ENCODE results near the gene TREX2. TPM values are rescaled to one million over a fixed set of nuclear protein-coding genes. Genes with fewer than 3 reads are reported as not detected.

The TREX2 gene
- total RNA-seq, 1 donor from 2014 or later: 0.80 TPM

GRCh38 chrX:153439977-153440376 is 5.9 kb downstream of the TREX2 start:
- TF ChIP-seq, protein P1, sequence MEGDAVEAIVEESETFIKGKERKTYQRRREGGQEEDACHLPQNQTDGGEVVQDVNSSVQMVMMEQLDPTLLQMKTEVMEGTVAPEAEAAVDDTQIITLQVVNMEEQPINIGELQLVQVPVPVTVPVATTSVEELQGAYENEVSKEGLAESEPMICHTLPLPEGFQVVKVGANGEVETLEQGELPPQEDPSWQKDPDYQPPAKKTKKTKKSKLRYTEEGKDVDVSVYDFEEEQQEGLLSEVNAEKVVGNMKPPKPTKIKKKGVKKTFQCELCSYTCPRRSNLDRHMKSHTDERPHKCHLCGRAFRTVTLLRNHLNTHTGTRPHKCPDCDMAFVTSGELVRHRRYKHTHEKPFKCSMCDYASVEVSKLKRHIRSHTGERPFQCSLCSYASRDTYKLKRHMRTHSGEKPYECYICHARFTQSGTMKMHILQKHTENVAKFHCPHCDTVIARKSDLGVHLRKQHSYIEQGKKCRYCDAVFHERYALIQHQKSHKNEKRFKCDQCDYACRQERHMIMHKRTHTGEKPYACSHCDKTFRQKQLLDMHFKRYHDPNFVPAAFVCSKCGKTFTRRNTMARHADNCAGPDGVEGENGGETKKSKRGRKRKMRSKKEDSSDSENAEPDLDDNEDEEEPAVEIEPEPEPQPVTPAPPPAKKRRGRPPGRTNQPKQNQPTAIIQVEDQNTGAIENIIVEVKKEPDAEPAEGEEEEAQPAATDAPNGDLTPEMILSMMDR (IDR thresholded peaks at IDR 0.05): no peak
- DNase-seq (no peak), ATAC-seq (no peak)
- Histone ChIP-seq H3K27me3 (ENCODE audit: low read depth) (no peaks in the 10 kb centered on the region), H3K4me1 (no peaks in the 10 kb centered on the region), H3K36me3 (no peaks in the 10 kb centered on the region), H3K9me3 (no peaks in the 10 kb centered on the region), H3K4me3 (no peak overlapping the region), H3K27ac (no peak overlapping the region)
- intact Hi-C loops (cut with DNase I): no loop called here

DNA sequence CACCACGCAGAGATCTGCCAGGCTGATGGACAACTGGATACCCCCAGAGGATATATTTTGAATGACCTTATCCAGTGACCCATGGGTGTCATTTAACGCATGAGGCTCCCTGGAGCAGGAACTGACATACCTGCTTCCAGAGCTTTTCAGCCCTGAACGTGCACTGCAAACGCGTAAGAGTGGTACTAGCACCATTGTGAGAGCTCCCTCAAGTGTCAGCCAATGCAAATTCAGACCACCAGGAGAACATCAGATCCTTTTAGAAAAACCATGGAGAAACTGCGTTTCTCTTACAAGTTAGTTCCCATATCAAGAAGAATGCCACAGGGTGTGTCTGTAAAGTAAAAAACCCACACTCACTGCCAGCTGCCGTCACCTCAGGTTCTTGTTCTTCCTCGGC is 7.3 kb downstream of the TREX2 start:
- no peak overlapping the region for H3K27ac ChIP-seq
- no peaks in the 10 kb centered on the region for H3K4me1 ChIP-seq
- no peak for ATAC-seq
- no peaks in the 10 kb centered on the region for H3K36me3 ChIP-seq
- no peak overlapping the region for H3K4me3 ChIP-seq
- H3K9me3 ChIP-seq: no peaks in the 10 kb centered on the region
- TF ChIP-seq, protein P1 (IDR thresholded peaks at IDR 0.05): no peak
- intact Hi-C loops (cut with DNase I): no loop called here
- DNase-seq: no peak
- H3K27me3 ChIP-seq (ENCODE audit: low read depth): no peaks in the 10 kb centered on the region

GRCh38 chrX:153435845-153436244 is 10.0 kb downstream of the TREX2 start:
- ATAC-seq (no peak), DNase-seq (no peak)
- TF ChIP-seq, protein P1 (IDR thresholded peaks at IDR 0.05): no peak
- intact Hi-C loops (cut with DNase I): no loop called here
- H3K36me3 ChIP-seq: no peaks in the 10 kb centered on the region
- no peaks in the 10 kb centered on the region for H3K4me1 ChIP-seq
- no peak overlapping the region for H3K27ac ChIP-seq
- no peaks in the 10 kb centered on the region for H3K27me3 ChIP-seq (ENCODE audit: low read depth)
- H3K9me3 ChIP-seq: no peaks in the 10 kb centered on the region
- H3K4me3 ChIP-seq: no peak overlapping the region

DNA sequence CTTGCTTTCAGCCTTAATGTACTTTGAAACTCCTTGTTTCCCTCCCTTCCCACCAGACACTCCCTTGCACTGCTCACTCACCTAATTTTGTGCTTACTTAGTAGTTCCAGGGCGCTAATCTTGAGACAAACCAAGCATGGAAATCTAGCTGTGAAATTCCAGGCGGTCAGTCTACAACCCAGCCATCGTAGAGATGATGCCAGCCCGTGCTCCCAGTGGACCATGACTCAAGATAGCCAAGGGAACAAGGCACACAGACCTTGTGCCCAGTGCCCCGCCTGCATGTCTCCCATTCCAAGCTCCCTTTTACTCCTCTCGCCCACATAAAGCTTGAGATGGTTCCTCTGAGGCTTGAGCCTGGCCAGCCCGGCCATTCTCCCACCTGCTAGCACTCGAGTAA is 11.1 kb downstream of the TREX2 start:
- DNase-seq: no peak
- intact Hi-C loops (cut with DNase I): no loop called here

DNA sequence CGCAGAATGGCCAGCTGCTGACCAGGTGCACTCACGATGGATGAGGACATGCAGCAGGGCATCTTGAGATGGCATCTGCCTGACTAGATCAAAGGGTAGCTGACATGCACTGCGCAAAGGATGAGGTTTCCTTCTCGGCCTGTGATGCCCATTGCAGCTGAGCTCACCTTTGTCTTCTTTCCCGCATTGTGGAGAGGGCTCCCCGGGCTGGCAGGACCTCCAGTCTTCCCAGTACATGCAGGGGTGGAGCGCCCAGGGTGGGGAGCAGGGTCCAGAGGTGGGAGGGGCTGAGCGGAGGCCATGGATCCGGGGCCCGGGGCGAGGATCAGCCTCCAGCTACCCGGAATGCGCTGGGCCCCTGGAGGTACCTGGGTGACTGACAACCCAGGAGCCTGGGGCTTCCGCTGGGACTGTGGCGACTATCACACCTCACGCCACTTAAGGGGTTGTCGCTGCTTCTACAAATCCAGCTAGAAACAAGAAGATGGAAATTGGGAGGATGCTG is 12.0 kb downstream of the TREX2 start:
- Histone ChIP-seq H3K9me3 (no peaks in the 10 kb centered on the region), H3K4me1 (no peaks in the 10 kb centered on the region), H3K36me3 (no peaks in the 10 kb centered on the region), H3K4me3 (no peak overlapping the region), H3K27me3 (ENCODE audit: low read depth) (no peaks in the 10 kb centered on the region), H3K27ac (no peak overlapping the region)
- ATAC-seq (no peak), DNase-seq (no peak)
- intact Hi-C loops (cut with DNase I): no loop called here
- TF ChIP-seq, protein P1 (IDR thresholded peaks at IDR 0.05): no peak

More for the DNA sequence above, 11.1 kb downstream of the TREX2 start:
- no peaks in the 10 kb centered on the region for H3K36me3 ChIP-seq
- H3K4me1 ChIP-seq: no peaks in the 10 kb centered on the region
- H3K27ac ChIP-seq: no peak overlapping the region
- no peaks in the 10 kb centered on the region for H3K9me3 ChIP-seq
- H3K27me3 ChIP-seq (ENCODE audit: low read depth): no peaks in the 10 kb centered on the region
- no peak for ATAC-seq
- H3K4me3 ChIP-seq: no peak overlapping the region
- TF ChIP-seq, protein P1 (IDR thresholded peaks at IDR 0.05): no peak
